Measurements from ENCODE around the gene CNTNAP2. TPM values are rescaled to one million over a fixed set of nuclear protein-coding genes. Genes with fewer than 3 reads are reported as not detected.

Gene CNTNAP2
- total and polyA plus RNA-seq, 9 of the 15 experiments (the other 6 are each of a cell fraction or from before 2014, with no cell fraction given) = 0.04 to 0.62 (median 0.09) TPM; not detected in 4

DNA sequence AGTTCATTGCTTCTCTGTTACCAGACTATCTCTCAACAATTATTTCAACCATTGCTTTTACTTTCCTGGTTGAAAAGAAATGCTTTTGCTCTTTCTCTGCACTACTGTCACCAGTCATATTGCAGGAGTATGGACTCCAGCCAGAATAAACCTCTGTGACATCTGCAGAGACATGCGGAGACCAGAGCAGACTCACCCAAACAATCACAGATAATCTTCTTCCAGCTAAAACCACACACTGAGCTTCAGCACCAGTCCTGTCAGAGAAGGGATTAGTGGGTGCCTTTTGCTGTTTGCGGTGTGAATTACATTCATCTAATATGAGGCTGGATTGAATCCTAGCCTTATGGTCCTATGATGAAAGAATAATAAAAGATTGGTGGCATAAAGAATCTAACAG lies 258.6 kb downstream of the CNTNAP2 start:
- H3K9ac ChIP-seq (ENCODE audit: insufficient read depth in 1 of 2, low read depth in 2 of 2, low read length in 2 of 2) = no peak overlapping the region
- no peak for ATAC-seq
- H3K4me2 ChIP-seq (ENCODE audit: insufficient read depth, low read length) = no peak overlapping the region
- BruUV-seq (replicated peaks) = no TSS peak
- H4K20me1 ChIP-seq (replicated peaks; ENCODE audit: control insufficient read depth, insufficient read depth, low read length) = no peaks in the 10 kb centered on the region
- H2AFZ ChIP-seq (ENCODE audit: low read depth, low read length) = no peak overlapping the region
- 13% methylated on average over 2 of the region's 2 CpGs for WGBS (ENCODE audit: insufficient coverage, low coverage, missing lambda C conversion rate)
- H3K4me3 ChIP-seq = no peak overlapping the region
- H3K9me1 ChIP-seq (ENCODE audit: control insufficient read depth, insufficient read depth, low read length) = no peaks in the 10 kb centered on the region
- DNase-seq (ENCODE audit: extremely low read depth in 1 of 4, low spot score in 3 of 4) = no peak
- FAIRE-seq = no peak
- no peaks in the 10 kb centered on the region for H3K4me1 ChIP-seq (replicated peaks in 1 of 2; ENCODE audit: control insufficient read depth in 2 of 2, insufficient read depth in 2 of 2, low read length in 2 of 2)
- ChIA-PET CTCF (ENCODE audit: low intra/inter-chr PET ratio) (no interaction called here), POLR2A (no interaction called here)
- no peaks in the 10 kb centered on the region for H3K79me2 ChIP-seq (ENCODE audit: control insufficient read depth, insufficient read depth, low read length)
- in situ Hi-C loops (cut with MboI) (no loop called here), intact Hi-C loops (cut with micrococcal nuclease) (no loop called here)
- no peaks in the 10 kb centered on the region for H3K27me3 ChIP-seq (ENCODE audit: control insufficient read depth in 2 of 2, insufficient read depth in 2 of 2, low read length in 2 of 2)
- no peaks in the 10 kb centered on the region for H3K36me3 ChIP-seq (ENCODE audit: control insufficient read depth, insufficient read depth, low read length)
- TF ChIP-seq EGR1 (conservative IDR thresholded peaks at IDR 0.05) (no peak), HMGN3 (IDR thresholded peaks at IDR 0.05; ENCODE audit: borderline replicate concordance, extremely low read depth, insufficient read length, low read depth, low read length) (no peak), HDAC3 (IDR thresholded peaks at IDR 0.05; ENCODE audit: borderline replicate concordance, partially characterized antibody) (no peak), PHF21A (IDR thresholded peaks at IDR 0.05; ENCODE audit: borderline replicate concordance, low read depth) (no peak), DPF2 (IDR thresholded peaks at IDR 0.05) (no peak), ZKSCAN8 (CRISPR knock-in tag; IDR thresholded peaks at IDR 0.05) (no peak)
- TF ChIP-seq, protein P1, sequence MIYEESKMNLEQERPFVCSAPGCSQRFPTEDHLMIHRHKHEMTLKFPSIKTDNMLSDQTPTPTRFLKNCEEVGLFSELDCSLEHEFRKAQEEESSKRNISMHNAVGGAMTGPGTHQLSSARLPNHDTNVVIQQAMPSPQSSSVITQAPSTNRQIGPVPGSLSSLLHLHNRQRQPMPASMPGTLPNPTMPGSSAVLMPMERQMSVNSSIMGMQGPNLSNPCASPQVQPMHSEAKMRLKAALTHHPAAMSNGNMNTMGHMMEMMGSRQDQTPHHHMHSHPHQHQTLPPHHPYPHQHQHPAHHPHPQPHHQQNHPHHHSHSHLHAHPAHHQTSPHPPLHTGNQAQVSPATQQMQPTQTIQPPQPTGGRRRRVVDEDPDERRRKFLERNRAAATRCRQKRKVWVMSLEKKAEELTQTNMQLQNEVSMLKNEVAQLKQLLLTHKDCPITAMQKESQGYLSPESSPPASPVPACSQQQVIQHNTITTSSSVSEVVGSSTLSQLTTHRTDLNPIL (CRISPR knock-in tag; IDR thresholded peaks at IDR 0.05) = no peak
- TF ChIP-seq, protein P2, sequence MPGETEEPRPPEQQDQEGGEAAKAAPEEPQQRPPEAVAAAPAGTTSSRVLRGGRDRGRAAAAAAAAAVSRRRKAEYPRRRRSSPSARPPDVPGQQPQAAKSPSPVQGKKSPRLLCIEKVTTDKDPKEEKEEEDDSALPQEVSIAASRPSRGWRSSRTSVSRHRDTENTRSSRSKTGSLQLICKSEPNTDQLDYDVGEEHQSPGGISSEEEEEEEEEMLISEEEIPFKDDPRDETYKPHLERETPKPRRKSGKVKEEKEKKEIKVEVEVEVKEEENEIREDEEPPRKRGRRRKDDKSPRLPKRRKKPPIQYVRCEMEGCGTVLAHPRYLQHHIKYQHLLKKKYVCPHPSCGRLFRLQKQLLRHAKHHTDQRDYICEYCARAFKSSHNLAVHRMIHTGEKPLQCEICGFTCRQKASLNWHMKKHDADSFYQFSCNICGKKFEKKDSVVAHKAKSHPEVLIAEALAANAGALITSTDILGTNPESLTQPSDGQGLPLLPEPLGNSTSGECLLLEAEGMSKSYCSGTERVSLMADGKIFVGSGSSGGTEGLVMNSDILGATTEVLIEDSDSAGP (CRISPR knock-in tag; IDR thresholded peaks at IDR 0.05) = no peak
- TF ChIP-seq, protein P3, sequence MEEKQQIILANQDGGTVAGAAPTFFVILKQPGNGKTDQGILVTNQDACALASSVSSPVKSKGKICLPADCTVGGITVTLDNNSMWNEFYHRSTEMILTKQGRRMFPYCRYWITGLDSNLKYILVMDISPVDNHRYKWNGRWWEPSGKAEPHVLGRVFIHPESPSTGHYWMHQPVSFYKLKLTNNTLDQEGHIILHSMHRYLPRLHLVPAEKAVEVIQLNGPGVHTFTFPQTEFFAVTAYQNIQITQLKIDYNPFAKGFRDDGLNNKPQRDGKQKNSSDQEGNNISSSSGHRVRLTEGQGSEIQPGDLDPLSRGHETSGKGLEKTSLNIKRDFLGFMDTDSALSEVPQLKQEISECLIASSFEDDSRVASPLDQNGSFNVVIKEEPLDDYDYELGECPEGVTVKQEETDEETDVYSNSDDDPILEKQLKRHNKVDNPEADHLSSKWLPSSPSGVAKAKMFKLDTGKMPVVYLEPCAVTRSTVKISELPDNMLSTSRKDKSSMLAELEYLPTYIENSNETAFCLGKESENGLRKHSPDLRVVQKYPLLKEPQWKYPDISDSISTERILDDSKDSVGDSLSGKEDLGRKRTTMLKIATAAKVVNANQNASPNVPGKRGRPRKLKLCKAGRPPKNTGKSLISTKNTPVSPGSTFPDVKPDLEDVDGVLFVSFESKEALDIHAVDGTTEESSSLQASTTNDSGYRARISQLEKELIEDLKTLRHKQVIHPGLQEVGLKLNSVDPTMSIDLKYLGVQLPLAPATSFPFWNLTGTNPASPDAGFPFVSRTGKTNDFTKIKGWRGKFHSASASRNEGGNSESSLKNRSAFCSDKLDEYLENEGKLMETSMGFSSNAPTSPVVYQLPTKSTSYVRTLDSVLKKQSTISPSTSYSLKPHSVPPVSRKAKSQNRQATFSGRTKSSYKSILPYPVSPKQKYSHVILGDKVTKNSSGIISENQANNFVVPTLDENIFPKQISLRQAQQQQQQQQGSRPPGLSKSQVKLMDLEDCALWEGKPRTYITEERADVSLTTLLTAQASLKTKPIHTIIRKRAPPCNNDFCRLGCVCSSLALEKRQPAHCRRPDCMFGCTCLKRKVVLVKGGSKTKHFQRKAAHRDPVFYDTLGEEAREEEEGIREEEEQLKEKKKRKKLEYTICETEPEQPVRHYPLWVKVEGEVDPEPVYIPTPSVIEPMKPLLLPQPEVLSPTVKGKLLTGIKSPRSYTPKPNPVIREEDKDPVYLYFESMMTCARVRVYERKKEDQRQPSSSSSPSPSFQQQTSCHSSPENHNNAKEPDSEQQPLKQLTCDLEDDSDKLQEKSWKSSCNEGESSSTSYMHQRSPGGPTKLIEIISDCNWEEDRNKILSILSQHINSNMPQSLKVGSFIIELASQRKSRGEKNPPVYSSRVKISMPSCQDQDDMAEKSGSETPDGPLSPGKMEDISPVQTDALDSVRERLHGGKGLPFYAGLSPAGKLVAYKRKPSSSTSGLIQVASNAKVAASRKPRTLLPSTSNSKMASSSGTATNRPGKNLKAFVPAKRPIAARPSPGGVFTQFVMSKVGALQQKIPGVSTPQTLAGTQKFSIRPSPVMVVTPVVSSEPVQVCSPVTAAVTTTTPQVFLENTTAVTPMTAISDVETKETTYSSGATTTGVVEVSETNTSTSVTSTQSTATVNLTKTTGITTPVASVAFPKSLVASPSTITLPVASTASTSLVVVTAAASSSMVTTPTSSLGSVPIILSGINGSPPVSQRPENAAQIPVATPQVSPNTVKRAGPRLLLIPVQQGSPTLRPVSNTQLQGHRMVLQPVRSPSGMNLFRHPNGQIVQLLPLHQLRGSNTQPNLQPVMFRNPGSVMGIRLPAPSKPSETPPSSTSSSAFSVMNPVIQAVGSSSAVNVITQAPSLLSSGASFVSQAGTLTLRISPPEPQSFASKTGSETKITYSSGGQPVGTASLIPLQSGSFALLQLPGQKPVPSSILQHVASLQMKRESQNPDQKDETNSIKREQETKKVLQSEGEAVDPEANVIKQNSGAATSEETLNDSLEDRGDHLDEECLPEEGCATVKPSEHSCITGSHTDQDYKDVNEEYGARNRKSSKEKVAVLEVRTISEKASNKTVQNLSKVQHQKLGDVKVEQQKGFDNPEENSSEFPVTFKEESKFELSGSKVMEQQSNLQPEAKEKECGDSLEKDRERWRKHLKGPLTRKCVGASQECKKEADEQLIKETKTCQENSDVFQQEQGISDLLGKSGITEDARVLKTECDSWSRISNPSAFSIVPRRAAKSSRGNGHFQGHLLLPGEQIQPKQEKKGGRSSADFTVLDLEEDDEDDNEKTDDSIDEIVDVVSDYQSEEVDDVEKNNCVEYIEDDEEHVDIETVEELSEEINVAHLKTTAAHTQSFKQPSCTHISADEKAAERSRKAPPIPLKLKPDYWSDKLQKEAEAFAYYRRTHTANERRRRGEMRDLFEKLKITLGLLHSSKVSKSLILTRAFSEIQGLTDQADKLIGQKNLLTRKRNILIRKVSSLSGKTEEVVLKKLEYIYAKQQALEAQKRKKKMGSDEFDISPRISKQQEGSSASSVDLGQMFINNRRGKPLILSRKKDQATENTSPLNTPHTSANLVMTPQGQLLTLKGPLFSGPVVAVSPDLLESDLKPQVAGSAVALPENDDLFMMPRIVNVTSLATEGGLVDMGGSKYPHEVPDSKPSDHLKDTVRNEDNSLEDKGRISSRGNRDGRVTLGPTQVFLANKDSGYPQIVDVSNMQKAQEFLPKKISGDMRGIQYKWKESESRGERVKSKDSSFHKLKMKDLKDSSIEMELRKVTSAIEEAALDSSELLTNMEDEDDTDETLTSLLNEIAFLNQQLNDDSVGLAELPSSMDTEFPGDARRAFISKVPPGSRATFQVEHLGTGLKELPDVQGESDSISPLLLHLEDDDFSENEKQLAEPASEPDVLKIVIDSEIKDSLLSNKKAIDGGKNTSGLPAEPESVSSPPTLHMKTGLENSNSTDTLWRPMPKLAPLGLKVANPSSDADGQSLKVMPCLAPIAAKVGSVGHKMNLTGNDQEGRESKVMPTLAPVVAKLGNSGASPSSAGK (IDR thresholded peaks at IDR 0.05) = no peak
- H3K9me3 ChIP-seq (replicated peaks; ENCODE audit: control insufficient read depth, insufficient read depth, low read depth, low read length) = 0 out of 2 replicates have a peak, but pooled peaks cover 1% of the 10 kb centered on the region
- H3K27ac ChIP-seq (ENCODE audit: extremely low read depth, low read depth, low read length) = no peak overlapping the region
